Kidney (tissue), 14 donors: Measurements from ENCODE around the gene SH3GLB1. TPM values are rescaled to one million over a fixed set of nuclear protein-coding genes. Genes with fewer than 3 reads are reported as not detected.

ENCODE experiments used
- DNase-seq, 5 donors: peaks; one replicate each; pipeline ENCODE4 v3.0.0-alpha.2; 2013 to 2020
- FAIRE-seq: peaks from 2 replicates; lab custom pipeline; 2012; peaks lifted over from hg19 to GRCh38; lab: Jason Lieb, UNC
- H3K27ac ChIP-seq, 2 donors: one replicate each; pipeline ENCODE4 v1.7.0; 2013; ENCODE audit warnings: low read depth in 2 of 2, low read length in 2 of 2, inconsistent platforms in 1 of 2
- H3K27me3 ChIP-seq: one replicate; pipeline ENCODE4 v1.7.1; 2013; ENCODE audit warnings: low read length, inconsistent platforms; ENCODE audit not compliant: control insufficient read depth, insufficient read depth
- H3K36me3 ChIP-seq, 3 donors: one replicate each; pipeline versions ENCODE4 v1.7.0 to v1.7.1; 2013; ENCODE audit warnings: low read length in 3 of 3, control low read depth in 1 of 3, inconsistent platforms in 1 of 3; ENCODE audit not compliant: insufficient read depth in 3 of 3, control insufficient read depth in 2 of 3
- H3K4me1 ChIP-seq, 3 donors: one replicate each; pipeline versions ENCODE4 v1.7.0 to v1.7.1; 2013; ENCODE audit warnings: low read length in 3 of 3, inconsistent platforms in 1 of 3, low read depth in 1 of 3; ENCODE audit not compliant: control insufficient read depth in 2 of 3, insufficient read depth in 2 of 3
- H3K4me3 ChIP-seq, 3 donors: one replicate each; pipeline versions ENCODE4 v1.7.0 to v1.8.1; 2013; ENCODE audit warnings: low read length in 3 of 3, control low read depth in 1 of 3, inconsistent platforms in 1 of 3
- H3K9ac ChIP-seq, 3 donors: one replicate each; pipeline versions ENCODE4 v1.7.0 to v1.7.1; 2013; ENCODE audit warnings: low read length in 3 of 3, control low read depth in 1 of 3, inconsistent platforms in 1 of 3
- H3K9me3 ChIP-seq, 3 donors: one replicate each; pipeline versions ENCODE4 v1.7.0 to v1.7.1; 2013; ENCODE audit warnings: low read length in 3 of 3, control low read depth in 1 of 3, inconsistent platforms in 1 of 3; ENCODE audit not compliant: control insufficient read depth in 2 of 3, insufficient read depth in 1 of 3
- intact Hi-C: fragments of 100-400 bp; cut with DNase I; formaldehyde crosslinking; loops from one replicate; pipeline ENCODE4 v1.11.1; 2022
- polyA plus RNA-seq: library from polyadenylated mRNA; stranded (reverse); fragments of 350-450 nt; fragmentation: Illumina TruSeq; extraction: RNeasy Lipid Tissue Mini Kit (QIAGEN cat#74804); gene quantifications from one replicate; pipeline ENCODE4 v1.2.3, GENCODE V29; 2014; ENCODE audit warnings: low read depth, low replicate concordance; ENCODE audit not compliant: insufficient read depth
- total RNA-seq: library from RNA; stranded (reverse); fragmentation: NEBNext Ultra II Directional; extraction: Animal tissue kit (Norgen Biotek cat#: 25700); gene quantifications from one replicate; pipeline ENCODE4 v1.2.1, GENCODE V29; 2021
- TF ChIP-seq, protein P1 (sequence below): IDR thresholded peaks from 3 replicates; pipeline ENCODE4 v1.5.1; 2012; ENCODE audit warnings: mild to moderate bottlenecking, moderate library complexity, borderline replicate concordance; ENCODE audit not compliant: insufficient read depth; ENCODE audit errors: extremely low read depth
- donor health status: control.
- donor health status: control.
- donor health status: control.
- donor health status: control.
- donor health status: control.
- donor health status: DM: yes; HTN: yes; CAD: no.
- donor health status: Normal renal cell carcinoma (clear cell type).

Gene SH3GLB1
- total and polyA plus RNA-seq, 2 donors from 2014 or later = 47.9 to 79.7 TPM

DNA sequence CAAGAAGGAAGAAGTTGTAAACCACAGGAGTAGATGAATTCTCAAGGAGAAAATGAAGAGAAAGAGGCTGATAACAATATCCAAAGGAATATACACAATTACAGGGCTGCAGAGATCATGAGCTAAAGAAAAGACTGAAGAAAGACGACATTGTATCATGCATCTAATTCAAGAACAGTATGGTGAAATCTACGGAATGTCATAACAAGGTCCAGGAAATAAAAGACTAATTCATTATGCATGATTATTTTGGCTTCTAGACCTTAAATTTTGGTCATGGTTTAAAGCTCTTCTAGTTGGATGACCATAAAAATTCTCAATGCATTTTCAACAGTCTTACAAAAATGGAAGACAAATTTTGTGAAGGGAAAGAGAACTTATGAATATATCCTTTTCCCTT, 71.7 kb downstream of the SH3GLB1 start:
- no peak overlapping the region for H3K27ac ChIP-seq
- no peaks in the 10 kb centered on the region for H3K9me3 ChIP-seq
- FAIRE-seq = no peak
- TF ChIP-seq, protein P1, sequence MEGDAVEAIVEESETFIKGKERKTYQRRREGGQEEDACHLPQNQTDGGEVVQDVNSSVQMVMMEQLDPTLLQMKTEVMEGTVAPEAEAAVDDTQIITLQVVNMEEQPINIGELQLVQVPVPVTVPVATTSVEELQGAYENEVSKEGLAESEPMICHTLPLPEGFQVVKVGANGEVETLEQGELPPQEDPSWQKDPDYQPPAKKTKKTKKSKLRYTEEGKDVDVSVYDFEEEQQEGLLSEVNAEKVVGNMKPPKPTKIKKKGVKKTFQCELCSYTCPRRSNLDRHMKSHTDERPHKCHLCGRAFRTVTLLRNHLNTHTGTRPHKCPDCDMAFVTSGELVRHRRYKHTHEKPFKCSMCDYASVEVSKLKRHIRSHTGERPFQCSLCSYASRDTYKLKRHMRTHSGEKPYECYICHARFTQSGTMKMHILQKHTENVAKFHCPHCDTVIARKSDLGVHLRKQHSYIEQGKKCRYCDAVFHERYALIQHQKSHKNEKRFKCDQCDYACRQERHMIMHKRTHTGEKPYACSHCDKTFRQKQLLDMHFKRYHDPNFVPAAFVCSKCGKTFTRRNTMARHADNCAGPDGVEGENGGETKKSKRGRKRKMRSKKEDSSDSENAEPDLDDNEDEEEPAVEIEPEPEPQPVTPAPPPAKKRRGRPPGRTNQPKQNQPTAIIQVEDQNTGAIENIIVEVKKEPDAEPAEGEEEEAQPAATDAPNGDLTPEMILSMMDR = no peak
- peaks cover 0 to 2% (median 0%) of the 10 kb centered on the region in 3 donors for H3K4me1 ChIP-seq
- H3K27me3 ChIP-seq = no peaks in the 10 kb centered on the region
- intact Hi-C loops = no loop called here
- DNase-seq = no peak
- H3K36me3 ChIP-seq = no peaks in the 10 kb centered on the region
- no peak overlapping the region for H3K9ac ChIP-seq
- no peak overlapping the region for H3K4me3 ChIP-seq

DNA sequence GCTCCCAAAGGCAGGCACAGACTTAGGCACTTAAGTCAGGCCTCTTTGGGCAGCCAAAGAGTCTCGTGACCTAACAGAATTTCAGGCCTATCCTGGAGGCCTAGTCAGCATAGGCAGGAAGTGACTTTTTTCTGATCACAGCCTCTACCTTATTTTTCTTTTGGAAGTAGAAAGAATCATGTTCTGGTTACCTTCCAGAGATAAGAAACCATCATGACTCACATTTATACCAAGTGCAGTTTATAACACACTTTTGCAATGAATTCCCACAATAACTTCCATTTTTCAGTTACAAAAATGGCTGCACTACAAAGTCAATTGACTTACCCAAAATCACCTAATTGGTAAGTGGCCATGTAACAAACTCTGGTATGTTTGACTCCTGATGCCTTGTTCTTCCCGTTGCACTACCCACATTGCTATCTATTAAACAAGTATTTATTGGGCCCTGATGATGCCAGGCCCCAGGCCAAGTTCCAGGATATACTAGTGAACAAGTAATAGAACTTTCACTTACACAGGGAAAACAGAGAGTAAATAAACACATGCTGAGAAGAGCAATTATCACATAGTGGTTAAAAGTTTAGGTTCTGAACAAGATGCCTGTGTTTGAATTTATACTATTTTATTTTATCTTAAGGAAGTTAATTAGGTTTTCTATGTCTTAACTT, 74.3 kb downstream of the SH3GLB1 start:
- no peak for DNase-seq
- Histone ChIP-seq H3K9me3 (no peaks in the 10 kb centered on the region), H3K27ac (no peak overlapping the region), H3K4me1 (peaks cover 0 to 2% (median 0%) of the 10 kb centered on the region in 3 donors), H3K36me3 (no peaks in the 10 kb centered on the region), H3K9ac (no peak overlapping the region), H3K4me3 (no peak overlapping the region), H3K27me3 (no peaks in the 10 kb centered on the region)
- TF ChIP-seq, protein P1 = no peak
- no peak for FAIRE-seq
- intact Hi-C loops = no loop called here

DNA sequence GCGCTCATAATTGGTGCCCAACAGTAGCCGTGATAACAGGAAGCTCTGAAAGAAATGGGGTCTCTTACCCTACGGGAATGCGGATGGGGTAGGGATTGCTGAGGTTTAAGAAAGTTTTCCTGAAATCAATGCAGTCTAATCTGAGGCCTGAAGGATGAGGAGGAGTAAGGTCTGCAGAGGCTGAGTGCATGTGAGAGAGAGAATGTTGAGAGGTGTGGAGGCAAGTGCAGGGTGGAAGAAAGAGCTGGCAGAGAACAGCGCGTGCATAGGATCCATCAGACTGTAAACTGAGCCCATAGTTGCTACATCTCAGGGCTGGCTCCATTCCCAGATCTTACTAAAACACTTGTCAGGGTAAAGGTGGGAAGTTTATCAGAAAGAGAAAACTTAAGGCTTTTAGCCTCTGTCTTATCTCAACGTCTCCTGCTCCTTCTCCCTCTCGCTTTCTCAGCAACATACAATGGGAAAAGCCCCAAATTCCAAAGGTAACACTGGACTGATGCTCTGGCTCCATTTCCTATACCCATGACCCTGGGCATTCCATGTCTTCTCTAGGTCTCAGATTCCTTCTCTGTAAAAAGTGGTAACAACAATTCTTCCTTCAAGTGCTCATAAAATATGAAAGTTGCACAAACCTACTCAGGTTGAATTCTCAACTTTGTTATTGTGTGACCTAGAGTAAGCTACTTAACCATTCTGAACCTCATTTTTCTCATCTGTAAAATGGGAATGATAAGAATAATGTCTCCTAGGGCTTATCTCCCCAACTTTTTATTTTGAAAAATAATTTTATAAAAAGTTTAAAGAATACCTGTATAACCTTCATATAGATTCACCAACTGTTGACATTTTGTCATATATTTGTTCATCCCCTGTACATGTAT, 75.2 kb downstream of the SH3GLB1 start:
- H3K27me3 ChIP-seq = no peaks in the 10 kb centered on the region
- H3K36me3 ChIP-seq = no peaks in the 10 kb centered on the region
- DNase-seq (no peak), FAIRE-seq (no peak)
- H3K4me3 ChIP-seq = no peak overlapping the region
- intact Hi-C loops = no loop called here
- H3K4me1 ChIP-seq = no peaks in the 10 kb centered on the region
- no peaks in the 10 kb centered on the region for H3K9me3 ChIP-seq
- no peak overlapping the region for H3K27ac ChIP-seq
- no peak overlapping the region for H3K9ac ChIP-seq
- TF ChIP-seq, protein P1 = no peak
